CD4-positive, alpha-beta T cell (primary cell): ENCODE measurements around the gene AFDN. TPM values are rescaled to one million over a fixed set of nuclear protein-coding genes. Genes with fewer than 3 reads are reported as not detected.

Experiments used
- ATAC-seq: fragments of 200-7000 bp; cut with Tn5 transposase; one replicate; pipeline ENCODE4 v1.10.0; 2022; ENCODE audit warnings: mild to moderate bottlenecking; ENCODE audit not compliant: poor library complexity
- CTCF ChIA-PET: fragments of 350-600 bp; sonication (Branson Sonifier 250); formaldehyde crosslinking; loops from one replicate; lab custom pipeline; 2021; ENCODE audit warnings: antibody characterized with exemption, inconsistent platforms; lab: Charles Lee
- POLR2A ChIA-PET: fragments of 350-600 bp; sonication (Branson Sonifier 250); formaldehyde crosslinking; loops from one replicate; lab custom pipeline; 2021; ENCODE audit warnings: antibody characterized with exemption, inconsistent platforms; lab: Charles Lee
- DNase-seq, 14 experiments: peaks; one replicate each; pipeline ENCODE4 v3.0.0-alpha.2; 2013 to 2020; ENCODE audit warnings: mixed read lengths in 2 of 14
- H3K27ac ChIP-seq, 2 donors: one replicate each; pipeline versions ENCODE4 v1.5.1 to v1.7.0; 2013; ENCODE audit warnings: low read length in 2 of 2, low read depth in 1 of 2, mild to moderate bottlenecking in 1 of 2
- H3K27me3 ChIP-seq, 2 experiments: 1 replicate in 1 of 2; 2 replicates in 1 of 2; pipeline versions ENCODE4 v1.6.1 to v1.7.0; 2013; ENCODE audit warnings: low read length in 2 of 2, control low read depth in 1 of 2, mild to moderate bottlenecking in 1 of 2, moderate library complexity in 1 of 2; ENCODE audit not compliant: insufficient read depth in 2 of 2, control insufficient read depth in 1 of 2
- H3K36me3 ChIP-seq: one replicate; pipeline ENCODE4 v1.6.1; 2013; ENCODE audit warnings: low read length, control low read depth; ENCODE audit not compliant: insufficient read depth
- H3K4me1 ChIP-seq: one replicate; pipeline ENCODE4 v1.6.1; 2013; ENCODE audit warnings: low read length, control low read depth; ENCODE audit not compliant: insufficient read depth
- H3K4me3 ChIP-seq: one replicate; pipeline ENCODE4 v1.5.1; 2013; ENCODE audit warnings: mild to moderate bottlenecking, low read length, moderate library complexity
- H3K9me3 ChIP-seq, 2 experiments: 1 replicate in 1 of 2; 2 replicates in 1 of 2; pipeline versions ENCODE4 v1.6.1 to v1.7.0; 2013; ENCODE audit warnings: low read length in 2 of 2, mild to moderate bottlenecking in 2 of 2, control low read depth in 1 of 2, moderate library complexity in 1 of 2; ENCODE audit not compliant: control insufficient read depth in 1 of 2, insufficient read depth in 1 of 2
- H3K27ac Mint-ChIP-seq: one replicate; pipeline ENCODE4 v1.8.0; 2020; ENCODE audit warnings: mixed read lengths
- H3K27me3 Mint-ChIP-seq: one replicate; pipeline ENCODE4 v1.8.0; 2021; ENCODE audit warnings: mixed read lengths
- H3K36me3 Mint-ChIP-seq: one replicate; pipeline ENCODE4 v1.8.0; 2021; ENCODE audit warnings: low read depth, mixed read lengths
- H3K4me1 Mint-ChIP-seq: one replicate; pipeline ENCODE4 v1.8.0; 2021; ENCODE audit warnings: low read depth, mixed read lengths
- H3K4me3 Mint-ChIP-seq: one replicate; pipeline ENCODE4 v1.8.0; 2020; ENCODE audit warnings: mild to moderate bottlenecking, mixed read lengths
- H3K9me3 Mint-ChIP-seq: one replicate; pipeline ENCODE4 v1.8.0; 2020; ENCODE audit warnings: mixed read lengths
- intact Hi-C, 2 experiments: fragments of 100-400 bp; cut with DNase I in 1 of 2; cut with micrococcal nuclease in 1 of 2; formaldehyde crosslinking; loops; one replicate each; pipeline versions ENCODE4 v1.15.1 to v1.9.0; 2023 to 2025; cut with DNase I, micrococcal nuclease
- total RNA-seq, 174 experiments: library from RNA in 2 of 174; stranded (reverse) in 2 of 174; gene quantifications; one replicate each; pipeline ENCODE4 v1.2.3 and lab custom pipeline; 2021 to 2026
- TF ChIP-seq, protein P1 (sequence below): fragments of 200-600 bp; IDR thresholded peaks from one replicate; pipeline ENCODE4 v1.8.0; 2022; ENCODE audit warnings: antibody characterized with exemption, mild to moderate bottlenecking

AFDN gene
- total RNA-seq, 2 experiments from 2014 or later = 9.1 to 10.2 TPM

DNA sequence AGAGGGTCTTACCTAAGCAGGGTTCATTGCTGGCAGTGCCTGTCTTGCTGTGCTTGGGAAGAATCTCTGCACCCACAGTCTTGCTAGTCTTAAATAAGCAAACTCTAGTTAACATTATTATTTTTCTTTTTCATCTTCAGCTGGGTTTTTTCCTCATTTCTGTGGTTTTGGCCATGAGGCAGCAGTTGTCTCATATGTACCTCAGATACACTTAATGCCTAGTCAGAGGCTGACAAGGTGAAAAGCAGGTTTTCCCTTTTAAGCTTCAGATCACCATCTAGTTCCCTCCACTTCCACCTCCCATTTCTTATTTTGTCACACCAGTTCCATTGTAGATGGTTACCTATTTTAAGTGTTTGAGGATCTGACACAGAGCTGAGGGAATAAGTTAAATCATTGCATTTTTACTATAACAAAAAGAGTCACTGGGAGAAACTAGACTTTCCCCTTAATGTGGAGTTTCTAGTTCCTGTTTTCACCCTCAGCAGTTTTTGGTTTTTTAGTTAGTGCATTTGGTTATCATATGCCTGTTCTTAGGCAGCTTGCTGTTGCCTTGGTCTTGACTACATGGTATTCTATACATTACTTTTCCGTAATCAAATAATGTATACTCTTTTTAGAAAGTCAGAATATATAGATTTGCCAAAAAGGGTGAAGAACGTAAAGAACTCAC, 46.0 kb downstream of the AFDN start:
- H3K36me3 Mint-ChIP-seq = no peaks in the 10 kb centered on the region
- DNase-seq (no peak), ATAC-seq (no peak)
- no peak overlapping the region for H3K4me3 ChIP-seq
- H3K9me3 Mint-ChIP-seq = no peaks in the 10 kb centered on the region
- POLR2A ChIA-PET = no interaction called here
- H3K36me3 ChIP-seq = no peaks in the 10 kb centered on the region
- H3K27me3 Mint-ChIP-seq = peaks cover 8% of the 10 kb centered on the region
- H3K4me3 Mint-ChIP-seq = no peak overlapping the region
- H3K27ac ChIP-seq = no peak overlapping the region
- H3K27me3 ChIP-seq = no peaks in the 10 kb centered on the region
- TF ChIP-seq, protein P1, sequence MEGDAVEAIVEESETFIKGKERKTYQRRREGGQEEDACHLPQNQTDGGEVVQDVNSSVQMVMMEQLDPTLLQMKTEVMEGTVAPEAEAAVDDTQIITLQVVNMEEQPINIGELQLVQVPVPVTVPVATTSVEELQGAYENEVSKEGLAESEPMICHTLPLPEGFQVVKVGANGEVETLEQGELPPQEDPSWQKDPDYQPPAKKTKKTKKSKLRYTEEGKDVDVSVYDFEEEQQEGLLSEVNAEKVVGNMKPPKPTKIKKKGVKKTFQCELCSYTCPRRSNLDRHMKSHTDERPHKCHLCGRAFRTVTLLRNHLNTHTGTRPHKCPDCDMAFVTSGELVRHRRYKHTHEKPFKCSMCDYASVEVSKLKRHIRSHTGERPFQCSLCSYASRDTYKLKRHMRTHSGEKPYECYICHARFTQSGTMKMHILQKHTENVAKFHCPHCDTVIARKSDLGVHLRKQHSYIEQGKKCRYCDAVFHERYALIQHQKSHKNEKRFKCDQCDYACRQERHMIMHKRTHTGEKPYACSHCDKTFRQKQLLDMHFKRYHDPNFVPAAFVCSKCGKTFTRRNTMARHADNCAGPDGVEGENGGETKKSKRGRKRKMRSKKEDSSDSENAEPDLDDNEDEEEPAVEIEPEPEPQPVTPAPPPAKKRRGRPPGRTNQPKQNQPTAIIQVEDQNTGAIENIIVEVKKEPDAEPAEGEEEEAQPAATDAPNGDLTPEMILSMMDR = no peak
- no peak overlapping the region for H3K27ac Mint-ChIP-seq
- no peaks in the 10 kb centered on the region for H3K4me1 Mint-ChIP-seq
- no peaks in the 10 kb centered on the region for H3K4me1 ChIP-seq
- H3K9me3 ChIP-seq = no peaks in the 10 kb centered on the region
- CTCF ChIA-PET = no interaction called here
- intact Hi-C loops = no loop called here

DNA sequence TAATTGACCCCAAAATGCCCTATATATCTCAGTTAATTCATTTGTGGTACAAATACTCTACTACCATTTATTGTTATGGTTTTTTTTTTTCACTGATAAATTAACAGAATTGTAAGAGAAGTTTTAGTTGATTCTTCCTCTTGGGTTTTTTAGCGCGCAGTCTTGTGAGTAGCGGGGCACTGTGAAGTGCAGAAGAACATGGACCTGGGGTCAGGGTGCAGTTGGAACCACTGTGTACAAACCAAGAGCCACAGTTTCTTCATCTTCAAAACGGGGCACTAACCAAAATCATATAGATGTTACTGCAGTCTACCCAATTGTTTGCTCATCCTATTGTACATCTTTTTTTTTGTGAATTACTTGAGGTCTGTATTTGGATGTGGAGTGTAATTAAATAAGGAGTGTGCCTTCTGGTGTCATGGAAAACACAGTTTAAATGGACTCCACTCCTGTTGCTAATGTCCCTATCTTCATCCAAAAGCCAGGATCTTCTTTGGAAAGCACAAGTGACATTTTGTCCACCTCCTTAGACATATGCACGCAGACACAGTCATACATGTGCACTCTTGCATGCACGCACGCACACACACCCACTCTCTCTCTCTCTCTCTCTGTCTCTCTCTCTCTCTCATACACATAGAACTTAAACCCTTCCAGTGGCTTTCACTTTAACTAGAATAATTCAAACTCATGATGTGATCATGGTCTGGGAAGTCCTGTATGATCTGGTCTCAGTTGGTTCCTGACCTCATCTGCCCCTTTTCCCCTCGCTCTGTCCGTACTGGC, 51.5 kb downstream of the AFDN start:
- H3K4me1 ChIP-seq = no peaks in the 10 kb centered on the region
- CTCF ChIA-PET = no interaction called here
- POLR2A ChIA-PET = no interaction called here

DNA sequence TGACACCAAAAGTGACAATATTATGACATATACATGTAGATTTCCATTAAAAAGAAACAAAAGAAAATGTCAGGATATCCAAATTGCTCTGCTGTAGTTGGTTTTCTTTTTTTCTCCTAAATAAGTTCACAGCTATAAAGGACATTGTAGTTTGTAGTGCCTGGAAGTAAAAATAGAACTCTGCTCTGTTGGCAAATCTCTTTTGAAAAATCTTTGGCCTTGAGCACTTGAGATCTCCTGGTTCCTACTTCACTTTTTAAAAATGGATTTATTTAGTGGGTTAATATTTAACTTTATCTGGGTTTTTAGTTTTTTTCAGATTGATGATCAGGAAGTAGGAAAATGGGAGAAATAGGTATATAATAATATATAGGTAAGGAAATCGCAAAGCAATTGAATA, 52.9 kb downstream of the AFDN start:
- Histone ChIP-seq H3K9me3 (no peaks in the 10 kb centered on the region), H3K27ac (no peak overlapping the region), H3K4me1 (no peaks in the 10 kb centered on the region), H3K36me3 (no peaks in the 10 kb centered on the region), H3K27me3 (no peaks in the 10 kb centered on the region), H3K4me3 (no peak overlapping the region)
- TF ChIP-seq, protein P1 = no peak
- no peaks in the 10 kb centered on the region for H3K36me3 Mint-ChIP-seq
- H3K9me3 Mint-ChIP-seq = no peaks in the 10 kb centered on the region
- POLR2A ChIA-PET = interaction anchor here (0.6 kb wide), 1 partner anchor 960 kb away, joined by 3 read pairs; no protein-coding TSS in a partner anchor
- H3K4me3 Mint-ChIP-seq = no peak overlapping the region
- H3K27ac Mint-ChIP-seq = no peak overlapping the region
- DNase-seq (no peak), ATAC-seq (no peak)
- CTCF ChIA-PET = interaction anchor here (1.4 kb wide), 1 partner anchor 13 kb away, joined by 4 read pairs; no protein-coding TSS in a partner anchor
- peaks cover 18% of the 10 kb centered on the region for H3K27me3 Mint-ChIP-seq
- H3K4me1 Mint-ChIP-seq = no peaks in the 10 kb centered on the region
- intact Hi-C loops = no loop called here

More for the DNA sequence above, 51.5 kb downstream of the AFDN start:
- Histone ChIP-seq H3K36me3 (no peaks in the 10 kb centered on the region), H3K9me3 (no peaks in the 10 kb centered on the region), H3K4me3 (no peak overlapping the region), H3K27me3 (no peaks in the 10 kb centered on the region), H3K27ac (no peak overlapping the region)
- no peaks in the 10 kb centered on the region for H3K9me3 Mint-ChIP-seq
- H3K36me3 Mint-ChIP-seq = no peaks in the 10 kb centered on the region
- DNase-seq (no peak), ATAC-seq (no peak)
- no peak overlapping the region for H3K27ac Mint-ChIP-seq
- intact Hi-C loops = no loop called here
- no peak overlapping the region for H3K4me3 Mint-ChIP-seq
- no peaks in the 10 kb centered on the region for H3K4me1 Mint-ChIP-seq
- TF ChIP-seq, protein P1 = no peak
- peaks cover 18% of the 10 kb centered on the region for H3K27me3 Mint-ChIP-seq
